GM23338 (cell line): Measurements from ENCODE around the gene ZDHHC20. TPM values are rescaled to one million over a fixed set of nuclear protein-coding genes. Genes with fewer than 3 reads are reported as not detected.

ENCODE experiments used
- ATAC-seq: fragments of 200-7000 bp; cut with Tn5 transposase; 3 replicates; pipeline ENCODE4 v1.9.1; 2020
- DNase-seq: peaks from one replicate; pipeline ENCODE4 v3.0.0-alpha.2; 2015; ENCODE audit warnings: low spot score
- H2AFZ ChIP-seq: fragments of 200-600 bp; sonication (generic); 2 replicates; pipeline ENCODE4 v1.8.0; 2016; ENCODE audit warnings: antibody characterized with exemption, mild to moderate bottlenecking, moderate library complexity
- H3F3A ChIP-seq: fragments of 200-600 bp; sonication (generic); replicated peaks from 2 replicates; pipeline ENCODE4 v1.8.0; 2017; ENCODE audit warnings: antibody characterized with exemption, mixed run types, low read depth
- H3K27ac ChIP-seq: fragments of 200-600 bp; sonication (generic); 2 replicates; pipeline ENCODE4 v1.6.1; 2016; ENCODE audit warnings: low read depth
- H3K27me3 ChIP-seq: fragments of 200-600 bp; sonication (generic); 2 replicates; pipeline ENCODE4 v1.8.0; 2016; ENCODE audit warnings: mild to moderate bottlenecking, mixed run types, moderate library complexity; ENCODE audit not compliant: insufficient read depth
- H3K36me3 ChIP-seq: fragments of 200-600 bp; sonication (generic); 2 replicates; pipeline ENCODE4 v1.8.0; 2016; ENCODE audit warnings: mild to moderate bottlenecking; ENCODE audit not compliant: insufficient read depth
- H3K4me1 ChIP-seq: fragments of 200-600 bp; sonication (generic); 2 replicates; pipeline ENCODE4 v1.8.0; 2016; ENCODE audit warnings: mild to moderate bottlenecking, moderate library complexity; ENCODE audit not compliant: insufficient read depth
- H3K4me2 ChIP-seq: fragments of 200-600 bp; sonication (generic); 2 replicates; pipeline ENCODE4 v1.7.1; 2017; ENCODE audit warnings: mixed run types
- H3K4me3 ChIP-seq: fragments of 200-600 bp; sonication (generic); 2 replicates; pipeline ENCODE4 v1.6.1; 2016; ENCODE audit warnings: mixed run types
- H3K79me2 ChIP-seq: fragments of 200-600 bp; sonication (generic); replicated peaks from 2 replicates; pipeline ENCODE4 v1.8.0; 2017; ENCODE audit warnings: mild to moderate bottlenecking; ENCODE audit not compliant: insufficient read depth
- H3K9me2 ChIP-seq: fragments of 200-600 bp; sonication (generic); 2 replicates; pipeline ENCODE4 v1.8.0; 2017; ENCODE audit not compliant: insufficient read depth
- H4K20me1 ChIP-seq: fragments of 200-600 bp; sonication (generic); replicated peaks from 2 replicates; pipeline ENCODE4 v1.8.0; 2017; ENCODE audit warnings: mild to moderate bottlenecking; ENCODE audit not compliant: insufficient read depth
- H3K27ac Mint-ChIP-seq: 2 replicates; pipeline ENCODE4 v1.8.0; 2020; ENCODE audit warnings: inconsistent platforms, mild to moderate bottlenecking, moderate library complexity, mixed read lengths
- H3K27me3 Mint-ChIP-seq: 3 replicates; pipeline ENCODE4 v1.8.0; 2022; ENCODE audit warnings: low read depth, mild to moderate bottlenecking, moderate library complexity, mixed read lengths, inconsistent platforms; ENCODE audit not compliant: insufficient read depth, poor library complexity
- H3K36me3 Mint-ChIP-seq: 3 replicates; pipeline ENCODE4 v1.8.0; 2021; ENCODE audit warnings: low read depth, mild to moderate bottlenecking, inconsistent platforms, moderate library complexity, mixed read lengths
- H3K4me1 Mint-ChIP-seq: 3 replicates; pipeline ENCODE4 v1.8.0; 2020; ENCODE audit warnings: mild to moderate bottlenecking, inconsistent platforms, mixed read lengths
- H3K4me3 Mint-ChIP-seq: 3 replicates; pipeline ENCODE4 v1.8.0; 2021; ENCODE audit warnings: moderate library complexity, mild to moderate bottlenecking, inconsistent platforms, mixed read lengths
- H3K9me3 Mint-ChIP-seq: 3 replicates; pipeline ENCODE4 v1.8.0; 2020; ENCODE audit warnings: moderate library complexity, mild to moderate bottlenecking, inconsistent platforms, mixed read lengths
- CREB1 ChIP-seq: fragments of 250-450 bp; sonication (Bioruptor Pico); IDR thresholded peaks from 2 replicates; pipeline ENCODE4 v1.5.0; 2020; ENCODE audit warnings: low read depth, mild to moderate bottlenecking, moderate library complexity
- EZH2 ChIP-seq: fragments of 200-600 bp; sonication (generic); IDR thresholded peaks from one replicate; pipeline ENCODE4 v1.8.0; 2017; ENCODE audit warnings: antibody characterized with exemption, mild to moderate bottlenecking, low read depth; ENCODE audit not compliant: unreplicated experiment
- EZH2phosphoT487 ChIP-seq: fragments of 200-600 bp; sonication (generic); IDR thresholded peaks from one replicate; pipeline ENCODE4 v1.8.1; 2018; ENCODE audit warnings: antibody characterized with exemption; ENCODE audit not compliant: unreplicated experiment
- JUNB ChIP-seq: IDR thresholded peaks from one replicate; pipeline ENCODE4 v1.6.1; 2016; ENCODE audit warnings: antibody characterized with exemption; ENCODE audit not compliant: unreplicated experiment
- POLR2AphosphoS5 ChIP-seq: IDR thresholded peaks from 2 replicates; pipeline ENCODE4 v1.6.1; 2016; ENCODE audit warnings: antibody characterized with exemption, low read depth
- STAT1 ChIP-seq: IDR thresholded peaks from one replicate; pipeline ENCODE4 v1.6.1; 2016; ENCODE audit warnings: antibody characterized with exemption; ENCODE audit not compliant: unreplicated experiment
- polyA plus RNA-seq: library from polyadenylated mRNA; unstranded; fragments of >200 nt; fragmentation: Nextera tagmentation; extraction: Ambion mirVana; gene quantifications from 2 replicates; pipeline ENCODE4 v1.2.1, GENCODE V29; 2016
- total RNA-seq: library from RNA; depleted of rRNA; stranded (reverse); fragments of >200 nt; shearing (Covaris generic); gene quantifications from 2 replicates; pipeline ENCODE4 v1.2.3, GENCODE V29; 2014
- TF ChIP-seq, protein P1 (sequence below), 2 experiments: fragments of 200-600 bp in 1 of 2; sonication (generic) in 1 of 2; conservative IDR thresholded peaks; 2 replicates each; pipeline versions ENCODE4 v1.5.1 to v1.6.1; 2016 to 2017; ENCODE audit warnings: antibody characterized with exemption in 2 of 2, low read depth in 2 of 2, mild to moderate bottlenecking in 2 of 2, moderate library complexity in 1 of 2
- TF ChIP-seq, protein P2 (sequence below): fragments of 250-450 bp; sonication (Bioruptor Pico); IDR thresholded peaks from 2 replicates; pipeline ENCODE4 v1.5.0; 2020; ENCODE audit warnings: mild to moderate bottlenecking, moderate library complexity

The ZDHHC20 gene
- total and polyA plus RNA-seq, 2 experiments from 2014 or later: 37.7 to 119 TPM

DNA sequence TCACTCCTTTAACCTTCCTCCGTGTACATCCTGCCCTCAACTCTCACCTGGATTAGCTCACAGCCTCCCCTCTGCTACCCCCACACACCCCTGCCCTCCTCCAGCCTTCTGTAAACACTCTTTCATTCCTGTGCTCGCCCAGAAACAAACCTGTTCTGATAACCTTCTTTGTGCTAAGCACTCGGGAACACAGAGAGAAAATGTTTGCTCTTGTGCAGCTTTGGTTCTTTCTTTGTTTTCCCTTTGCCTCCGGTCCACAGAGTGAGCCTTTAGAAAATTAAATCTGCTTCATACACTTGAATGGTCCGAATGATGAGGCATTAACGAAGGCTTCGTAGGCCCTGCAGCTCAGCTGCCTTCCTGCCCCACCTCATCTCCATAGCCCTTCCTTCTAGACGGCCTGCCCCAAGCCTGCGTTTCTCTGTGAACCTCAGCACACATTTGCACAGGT, 6.6 kb upstream of the ZDHHC20 start:
- H4K20me1 ChIP-seq: no peaks in the 10 kb centered on the region
- peaks cover 19% of the 10 kb centered on the region for H3K4me1 ChIP-seq
- H3K27ac Mint-ChIP-seq: peak overlapping the region; percentile 39
- peaks cover 18% of the 10 kb centered on the region for H3K4me1 Mint-ChIP-seq
- no peaks in the 10 kb centered on the region for H3K27me3 Mint-ChIP-seq
- ATAC-seq (peak; percentile 86), DNase-seq (peak; percentile 41)
- no peaks in the 10 kb centered on the region for H3K9me2 ChIP-seq
- peak overlapping the region; percentile 73; the same call in 1 of the 2 replicates for H3K27ac ChIP-seq
- peak overlapping the region; percentile 100 for H2AFZ ChIP-seq
- no peaks in the 10 kb centered on the region for H3K27me3 ChIP-seq
- H3K36me3 ChIP-seq: no peaks in the 10 kb centered on the region
- H3K9me3 Mint-ChIP-seq: peaks cover 2% of the 10 kb centered on the region; the same call in 2 of the 3 replicates
- peaks cover 4% of the 10 kb centered on the region; the same call in 1 of the 2 replicates for H3F3A ChIP-seq
- no peaks in the 10 kb centered on the region for H3K79me2 ChIP-seq
- H3K4me3 ChIP-seq: 0 out of 2 replicates have a peak overlapping the region, but pooled peaks have one; percentile 34
- TF ChIP-seq, protein P1, sequence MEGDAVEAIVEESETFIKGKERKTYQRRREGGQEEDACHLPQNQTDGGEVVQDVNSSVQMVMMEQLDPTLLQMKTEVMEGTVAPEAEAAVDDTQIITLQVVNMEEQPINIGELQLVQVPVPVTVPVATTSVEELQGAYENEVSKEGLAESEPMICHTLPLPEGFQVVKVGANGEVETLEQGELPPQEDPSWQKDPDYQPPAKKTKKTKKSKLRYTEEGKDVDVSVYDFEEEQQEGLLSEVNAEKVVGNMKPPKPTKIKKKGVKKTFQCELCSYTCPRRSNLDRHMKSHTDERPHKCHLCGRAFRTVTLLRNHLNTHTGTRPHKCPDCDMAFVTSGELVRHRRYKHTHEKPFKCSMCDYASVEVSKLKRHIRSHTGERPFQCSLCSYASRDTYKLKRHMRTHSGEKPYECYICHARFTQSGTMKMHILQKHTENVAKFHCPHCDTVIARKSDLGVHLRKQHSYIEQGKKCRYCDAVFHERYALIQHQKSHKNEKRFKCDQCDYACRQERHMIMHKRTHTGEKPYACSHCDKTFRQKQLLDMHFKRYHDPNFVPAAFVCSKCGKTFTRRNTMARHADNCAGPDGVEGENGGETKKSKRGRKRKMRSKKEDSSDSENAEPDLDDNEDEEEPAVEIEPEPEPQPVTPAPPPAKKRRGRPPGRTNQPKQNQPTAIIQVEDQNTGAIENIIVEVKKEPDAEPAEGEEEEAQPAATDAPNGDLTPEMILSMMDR (conservative IDR thresholded peaks at IDR 0.05; ENCODE audit: low read depth in 2 of 2): no peak
- H3K36me3 Mint-ChIP-seq: no peaks in the 10 kb centered on the region
- no peak overlapping the region for H3K4me3 Mint-ChIP-seq
- peak overlapping the region; percentile 69 for H3K4me2 ChIP-seq

DNA sequence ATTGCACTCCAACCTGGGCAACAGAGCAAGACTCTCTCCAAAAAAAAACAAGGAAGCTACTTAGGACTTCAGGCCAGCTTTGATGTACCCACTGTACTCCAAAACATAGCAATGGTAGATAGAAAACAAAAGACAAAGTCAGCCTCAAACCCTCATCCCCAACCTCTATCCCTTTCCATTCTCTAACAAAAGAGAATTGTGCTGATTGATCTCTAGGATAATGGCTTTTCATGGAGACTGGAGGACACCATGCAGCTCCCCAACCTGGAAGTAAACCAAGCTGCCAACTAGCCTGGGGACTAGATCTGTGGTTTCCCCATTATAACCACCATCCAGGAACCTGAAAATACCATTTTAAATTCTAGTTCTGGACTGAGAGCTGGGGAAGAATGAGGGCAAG, 4.3 kb upstream of the ZDHHC20 start:
- no peaks in the 10 kb centered on the region for H3K9me2 ChIP-seq
- no peak overlapping the region for H3K27ac ChIP-seq
- H3F3A ChIP-seq: peaks cover 4% of the 10 kb centered on the region; the same call in 1 of the 2 replicates
- ATAC-seq (no peak), DNase-seq (no peak)
- Mint-ChIP-seq H3K27ac (no peak overlapping the region), H3K9me3 (no peaks in the 10 kb centered on the region; the same call in 2 of the 3 replicates), H3K36me3 (no peaks in the 10 kb centered on the region), H3K4me3 (no peak overlapping the region), H3K4me1 (peaks cover 28% of the 10 kb centered on the region), H3K27me3 (peaks cover 9% of the 10 kb centered on the region)
- H4K20me1 ChIP-seq: no peaks in the 10 kb centered on the region
- no peaks in the 10 kb centered on the region for H3K36me3 ChIP-seq
- H3K27me3 ChIP-seq: no peaks in the 10 kb centered on the region
- peaks cover 4% of the 10 kb centered on the region for H3K79me2 ChIP-seq
- no peak overlapping the region for H3K4me3 ChIP-seq
- H2AFZ ChIP-seq: no peak overlapping the region
- peaks cover 29% of the 10 kb centered on the region for H3K4me1 ChIP-seq
- no peak overlapping the region for H3K4me2 ChIP-seq
- TF ChIP-seq, protein P2, sequence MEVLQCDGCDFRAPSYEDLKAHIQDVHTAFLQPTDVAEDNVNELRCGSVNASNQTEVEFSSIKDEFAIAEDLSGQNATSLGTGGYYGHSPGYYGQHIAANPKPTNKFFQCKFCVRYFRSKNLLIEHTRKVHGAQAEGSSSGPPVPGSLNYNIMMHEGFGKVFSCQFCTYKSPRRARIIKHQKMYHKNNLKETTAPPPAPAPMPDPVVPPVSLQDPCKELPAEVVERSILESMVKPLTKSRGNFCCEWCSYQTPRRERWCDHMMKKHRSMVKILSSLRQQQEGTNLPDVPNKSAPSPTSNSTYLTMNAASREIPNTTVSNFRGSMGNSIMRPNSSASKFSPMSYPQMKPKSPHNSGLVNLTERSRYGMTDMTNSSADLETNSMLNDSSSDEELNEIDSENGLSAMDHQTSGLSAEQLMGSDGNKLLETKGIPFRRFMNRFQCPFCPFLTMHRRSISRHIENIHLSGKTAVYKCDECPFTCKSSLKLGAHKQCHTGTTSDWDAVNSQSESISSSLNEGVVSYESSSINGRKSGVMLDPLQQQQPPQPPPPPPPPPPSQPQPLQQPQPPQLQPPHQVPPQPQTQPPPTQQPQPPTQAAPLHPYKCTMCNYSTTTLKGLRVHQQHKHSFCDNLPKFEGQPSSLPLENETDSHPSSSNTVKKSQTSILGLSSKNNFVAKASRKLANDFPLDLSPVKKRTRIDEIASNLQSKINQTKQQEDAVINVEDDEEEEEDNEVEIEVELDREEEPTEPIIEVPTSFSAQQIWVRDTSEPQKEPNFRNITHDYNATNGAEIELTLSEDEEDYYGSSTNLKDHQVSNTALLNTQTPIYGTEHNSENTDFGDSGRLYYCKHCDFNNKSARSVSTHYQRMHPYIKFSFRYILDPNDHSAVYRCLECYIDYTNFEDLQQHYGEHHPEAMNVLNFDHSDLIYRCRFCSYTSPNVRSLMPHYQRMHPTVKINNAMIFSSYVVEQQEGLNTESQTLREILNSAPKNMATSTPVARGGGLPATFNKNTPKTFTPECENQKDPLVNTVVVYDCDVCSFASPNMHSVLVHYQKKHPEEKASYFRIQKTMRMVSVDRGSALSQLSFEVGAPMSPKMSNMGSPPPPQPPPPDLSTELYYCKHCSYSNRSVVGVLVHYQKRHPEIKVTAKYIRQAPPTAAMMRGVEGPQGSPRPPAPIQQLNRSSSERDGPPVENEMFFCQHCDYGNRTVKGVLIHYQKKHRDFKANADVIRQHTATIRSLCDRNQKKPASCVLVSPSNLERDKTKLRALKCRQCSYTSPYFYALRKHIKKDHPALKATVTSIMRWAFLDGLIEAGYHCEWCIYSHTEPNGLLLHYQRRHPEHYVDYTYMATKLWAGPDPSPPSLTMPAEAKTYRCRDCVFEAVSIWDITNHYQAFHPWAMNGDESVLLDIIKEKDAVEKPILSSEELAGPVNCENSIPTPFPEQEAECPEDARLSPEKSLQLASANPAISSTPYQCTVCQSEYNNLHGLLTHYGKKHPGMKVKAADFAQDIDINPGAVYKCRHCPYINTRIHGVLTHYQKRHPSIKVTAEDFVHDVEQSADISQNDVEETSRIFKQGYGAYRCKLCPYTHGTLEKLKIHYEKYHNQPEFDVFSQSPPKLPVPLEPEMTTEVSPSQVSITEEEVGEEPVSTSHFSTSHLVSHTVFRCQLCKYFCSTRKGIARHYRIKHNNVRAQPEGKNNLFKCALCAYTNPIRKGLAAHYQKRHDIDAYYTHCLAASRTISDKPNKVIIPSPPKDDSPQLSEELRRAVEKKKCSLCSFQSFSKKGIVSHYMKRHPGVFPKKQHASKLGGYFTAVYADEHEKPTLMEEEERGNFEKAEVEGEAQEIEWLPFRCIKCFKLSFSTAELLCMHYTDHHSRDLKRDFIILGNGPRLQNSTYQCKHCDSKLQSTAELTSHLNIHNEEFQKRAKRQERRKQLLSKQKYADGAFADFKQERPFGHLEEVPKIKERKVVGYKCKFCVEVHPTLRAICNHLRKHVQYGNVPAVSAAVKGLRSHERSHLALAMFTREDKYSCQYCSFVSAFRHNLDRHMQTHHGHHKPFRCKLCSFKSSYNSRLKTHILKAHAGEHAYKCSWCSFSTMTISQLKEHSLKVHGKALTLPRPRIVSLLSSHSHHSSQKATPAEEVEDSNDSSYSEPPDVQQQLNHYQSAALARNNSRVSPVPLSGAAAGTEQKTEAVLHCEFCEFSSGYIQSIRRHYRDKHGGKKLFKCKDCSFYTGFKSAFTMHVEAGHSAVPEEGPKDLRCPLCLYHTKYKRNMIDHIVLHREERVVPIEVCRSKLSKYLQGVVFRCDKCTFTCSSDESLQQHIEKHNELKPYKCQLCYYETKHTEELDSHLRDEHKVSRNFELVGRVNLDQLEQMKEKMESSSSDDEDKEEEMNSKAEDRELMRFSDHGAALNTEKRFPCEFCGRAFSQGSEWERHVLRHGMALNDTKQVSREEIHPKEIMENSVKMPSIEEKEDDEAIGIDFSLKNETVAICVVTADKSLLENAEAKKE (CRISPR knock-in tag): no peak
- TF ChIP-seq JUNB (no peak), POLR2AphosphoS5 (no peak), EZH2 (no peak), EZH2phosphoT487 (no peak), CREB1 (CRISPR knock-in tag) (no peak), STAT1 (no peak)
- TF ChIP-seq, protein P1 (conservative IDR thresholded peaks at IDR 0.05; ENCODE audit: low read depth in 2 of 2): no peak
